GM19397 (cell line): ENCODE measurements around the gene NMB.
A peak's percentile ranks its signal among the peaks of the same experiment; 100 is the strongest.
"Not testable (repeated sequence)": the region's sequence is repeated elsewhere in the genome, so short reads cannot be mapped to it uniquely, and the experiment has no call there.

Experiments used
- ATAC-seq: cut with Tn5 transposase; IDR thresholded peaks from one replicate; pipeline ENCODE4 v1.9.1; 2021; ENCODE audit warnings: mild to moderate bottlenecking, moderate library complexity; ENCODE audit not compliant: unreplicated experiment

The NMB gene, protein sequence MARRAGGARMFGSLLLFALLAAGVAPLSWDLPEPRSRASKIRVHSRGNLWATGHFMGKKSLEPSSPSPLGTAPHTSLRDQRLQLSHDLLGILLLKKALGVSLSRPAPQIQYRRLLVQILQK

DNA sequence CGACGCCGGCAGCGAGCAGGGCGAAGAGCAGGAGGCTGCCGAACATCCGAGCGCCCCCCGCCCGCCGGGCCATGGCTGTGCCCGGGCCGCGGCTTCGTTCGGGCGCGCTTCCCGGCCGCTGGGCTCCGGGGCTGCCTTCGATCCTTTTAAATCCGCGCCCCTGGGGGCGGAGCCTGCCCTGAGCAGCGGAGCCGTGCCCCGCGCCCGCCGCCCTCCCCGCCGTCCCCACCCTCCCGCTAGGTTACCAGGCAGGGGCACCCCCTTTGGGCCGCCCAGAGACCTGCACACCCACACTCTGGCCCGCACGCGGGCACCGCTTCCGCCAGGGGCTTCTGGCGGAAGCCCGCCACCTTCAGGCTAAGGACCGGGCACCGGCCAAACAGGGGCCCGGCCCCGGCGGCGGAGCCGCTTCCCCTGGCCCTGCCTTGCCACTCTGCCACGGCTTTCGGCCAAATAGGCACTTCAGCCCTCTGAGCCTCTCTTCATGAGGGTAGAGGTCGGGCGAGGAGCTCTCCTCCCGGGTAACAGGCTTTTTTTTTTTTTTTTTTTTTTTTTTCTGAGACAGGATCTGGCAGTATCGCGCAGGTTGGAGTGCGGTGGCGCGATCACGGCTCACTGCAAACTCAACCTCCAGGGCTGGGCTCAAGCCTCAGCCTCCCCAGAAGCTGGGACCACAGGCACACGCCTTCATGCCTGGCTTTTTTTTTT is at the start of gene NMB:
NMB (minus strand) TSS at position 120 of the 708 bp plus-strand sequence; CDS start at position 73, 47 bp downstream.
- peak; percentile 63 for ATAC-seq

DNA sequence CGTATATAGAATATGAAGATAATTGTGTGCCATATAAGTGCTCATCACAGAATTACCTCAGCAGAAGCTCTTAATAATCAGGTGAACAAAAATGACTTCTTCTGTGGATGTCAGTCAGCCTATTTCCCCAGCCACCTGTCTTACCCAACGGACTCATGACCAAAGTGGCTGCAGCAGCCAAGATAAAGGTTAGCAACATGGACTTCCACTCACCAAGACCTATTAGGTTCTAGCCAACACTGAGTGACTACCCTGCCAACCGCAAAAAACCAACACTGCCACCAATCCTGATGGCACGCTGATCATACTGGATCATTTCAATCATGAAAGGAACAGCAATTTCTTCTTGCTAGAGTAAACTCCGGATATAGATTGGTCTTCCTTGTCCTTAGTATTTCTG is 45.8 kb upstream of the NMB start:
- no peak for ATAC-seq

DNA sequence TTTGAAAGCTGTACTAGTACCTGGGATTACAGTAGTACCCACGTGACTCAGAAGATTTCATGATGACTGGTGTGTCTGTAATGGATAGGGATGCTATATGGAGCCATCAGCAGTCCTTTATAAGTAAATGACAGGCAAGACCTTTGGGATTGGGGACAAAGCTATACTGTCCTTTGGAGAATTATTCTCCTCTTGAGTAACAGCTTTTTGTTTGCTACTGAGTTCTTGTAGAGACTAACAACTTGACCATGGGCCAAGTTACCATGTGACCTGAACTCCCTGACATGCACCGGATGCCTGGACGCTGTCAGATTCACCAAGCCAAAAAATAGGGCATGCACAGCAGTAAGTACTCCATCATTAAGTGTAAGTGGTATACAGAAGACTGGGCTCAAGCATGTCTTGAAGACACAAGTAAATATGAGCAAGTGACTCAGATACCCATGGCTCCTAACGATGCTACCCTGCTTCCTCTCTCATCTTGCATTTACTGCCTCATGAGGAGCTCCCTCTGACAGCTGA is 45.0 kb upstream of the NMB start:
- no peak for ATAC-seq

DNA sequence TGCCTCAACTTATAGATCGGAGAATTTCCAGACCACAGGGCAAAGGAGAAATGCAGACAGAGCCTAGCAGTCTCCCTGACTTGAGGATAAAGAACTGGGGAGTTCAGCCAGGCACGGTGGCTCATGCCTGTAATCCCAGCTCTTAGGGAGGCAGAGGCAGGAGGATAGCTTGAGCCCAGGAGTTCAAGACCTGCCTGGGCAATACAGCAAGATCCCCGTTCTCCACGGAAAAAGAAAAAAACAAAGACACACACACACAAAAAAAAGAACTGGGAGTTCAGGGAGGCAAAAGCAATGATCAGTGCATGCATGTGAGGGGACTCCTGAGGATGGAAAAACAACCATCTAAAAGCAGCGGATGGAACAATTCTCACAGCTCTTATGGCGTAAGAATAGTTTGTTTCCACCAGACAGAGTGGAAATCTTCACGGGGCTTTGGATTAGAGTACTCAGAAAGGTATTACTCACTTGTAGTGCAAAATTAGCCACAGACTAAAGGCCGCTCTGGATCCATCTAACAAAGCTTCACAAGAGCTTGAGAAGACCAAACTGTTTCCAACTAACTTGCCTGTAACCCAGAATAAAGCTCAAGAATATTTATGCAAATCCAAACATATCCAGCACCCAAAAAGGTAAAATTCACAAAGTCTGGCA is 41.7 kb upstream of the NMB start:
- ATAC-seq, result no peak

DNA sequence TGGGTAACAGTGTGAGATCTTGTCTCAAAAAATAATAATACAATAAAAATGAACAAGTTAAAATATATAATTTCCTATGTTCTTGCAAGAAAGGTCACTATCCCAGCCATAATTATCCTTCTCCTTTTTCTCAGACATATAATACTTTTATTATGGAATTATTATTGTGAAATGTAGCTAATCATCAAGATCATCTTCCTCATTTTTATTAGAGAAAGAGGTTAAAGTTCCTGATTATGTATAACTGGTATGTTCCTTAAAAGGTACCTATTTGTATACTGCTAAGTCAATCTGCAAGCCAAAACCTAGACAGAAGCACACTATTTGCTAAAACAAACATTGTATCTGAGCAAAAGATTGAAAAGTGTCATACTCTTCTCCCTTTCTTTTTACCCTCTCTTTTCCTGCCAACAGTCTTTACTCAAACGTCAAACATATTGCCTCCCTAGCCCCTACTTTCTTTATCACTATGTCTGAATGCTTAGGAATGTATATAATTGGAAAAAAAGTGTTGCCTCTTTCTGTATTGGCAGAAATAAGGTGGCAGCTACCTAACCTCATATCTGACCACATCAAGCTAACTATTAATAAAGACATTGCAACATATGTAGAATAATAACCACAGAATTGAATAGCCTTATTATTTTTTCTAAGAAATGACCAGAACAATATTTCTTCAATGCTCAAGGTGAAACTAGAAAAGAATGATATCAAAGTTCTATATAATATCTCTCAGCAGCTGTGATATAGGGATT is 39.4 kb upstream of the NMB start:
- ATAC-seq, result no peak

DNA sequence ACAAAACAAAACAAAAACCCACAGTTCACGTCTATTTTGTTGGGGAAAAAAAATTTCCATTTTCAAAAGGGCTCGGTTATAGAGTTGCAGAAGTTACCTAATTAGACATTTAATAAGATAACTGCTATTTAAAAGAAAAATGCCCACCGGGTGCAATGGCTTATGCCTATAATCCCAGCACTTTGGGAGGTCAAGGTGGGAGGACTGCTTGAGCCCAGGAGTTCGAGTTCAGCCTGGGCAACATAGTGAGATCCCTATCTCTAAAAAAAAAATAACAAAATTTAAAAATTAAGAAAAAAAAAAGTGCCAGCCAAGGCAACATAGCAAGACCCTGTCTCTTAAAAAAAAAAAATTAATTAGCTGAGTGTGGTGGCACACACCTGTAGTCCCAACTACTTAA is 38.8 kb upstream of the NMB start:
- ATAC-seq, result no peak

DNA sequence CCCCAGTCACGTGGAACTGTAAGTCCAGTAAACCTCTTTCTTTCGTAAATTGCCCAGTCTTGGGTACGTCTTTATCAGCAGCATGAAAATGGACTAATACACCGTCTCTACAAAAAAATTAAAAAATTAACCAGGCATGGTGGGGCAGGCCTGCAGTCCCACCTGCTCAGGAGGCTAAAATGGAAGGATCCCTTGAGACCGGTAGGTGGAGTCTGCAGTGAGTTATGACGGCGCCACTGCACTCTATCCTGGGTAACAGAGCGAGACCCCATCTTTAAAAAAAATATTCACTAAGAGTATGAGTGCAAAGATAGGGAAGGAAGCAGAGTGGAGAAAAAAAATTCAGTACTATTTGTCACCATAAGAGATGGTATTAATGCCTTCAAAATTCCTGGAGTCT is 32.3 kb upstream of the NMB start:
- ATAC-seq, result no peak

DNA sequence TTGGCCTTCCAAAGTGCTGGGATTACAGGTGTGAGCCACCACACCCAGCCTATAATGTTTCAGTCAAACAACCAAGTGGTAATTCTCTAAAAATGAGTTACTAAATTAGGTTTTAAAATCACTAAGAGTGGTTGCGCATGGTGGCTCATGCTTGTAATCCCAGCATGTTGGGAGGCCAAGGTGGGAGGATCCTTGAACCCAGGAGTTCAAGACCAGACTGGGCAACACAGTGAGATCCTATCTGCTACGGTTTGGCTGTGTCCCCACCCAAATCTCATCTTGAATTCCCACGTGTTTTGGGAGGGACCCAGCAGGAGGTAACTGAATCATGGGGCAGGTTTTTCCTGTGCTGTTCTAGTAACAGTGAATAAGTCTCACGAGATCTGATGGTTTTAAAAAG is 31.9 kb upstream of the NMB start:
- no peak for ATAC-seq

DNA sequence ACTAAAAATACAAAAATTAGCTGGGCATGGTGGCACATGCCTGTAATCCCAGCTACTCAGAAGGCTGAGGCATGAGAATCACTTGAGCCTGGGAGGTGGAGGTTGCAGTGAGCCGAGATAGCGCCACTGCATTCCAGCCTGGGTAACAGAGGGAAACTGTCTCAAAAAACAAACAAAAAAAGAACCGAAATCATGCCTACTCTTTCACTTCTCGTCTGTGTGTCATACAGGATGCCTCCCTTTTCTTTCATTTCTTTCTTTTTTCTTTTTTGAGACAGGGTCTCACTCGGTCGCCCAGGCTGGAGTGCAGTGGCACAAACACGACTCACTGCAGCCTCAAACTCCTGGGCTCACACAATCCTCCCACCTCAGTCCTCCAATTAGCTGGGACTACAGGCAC is 28.4 kb upstream of the NMB start:
- not testable (repeated sequence) for ATAC-seq

DNA sequence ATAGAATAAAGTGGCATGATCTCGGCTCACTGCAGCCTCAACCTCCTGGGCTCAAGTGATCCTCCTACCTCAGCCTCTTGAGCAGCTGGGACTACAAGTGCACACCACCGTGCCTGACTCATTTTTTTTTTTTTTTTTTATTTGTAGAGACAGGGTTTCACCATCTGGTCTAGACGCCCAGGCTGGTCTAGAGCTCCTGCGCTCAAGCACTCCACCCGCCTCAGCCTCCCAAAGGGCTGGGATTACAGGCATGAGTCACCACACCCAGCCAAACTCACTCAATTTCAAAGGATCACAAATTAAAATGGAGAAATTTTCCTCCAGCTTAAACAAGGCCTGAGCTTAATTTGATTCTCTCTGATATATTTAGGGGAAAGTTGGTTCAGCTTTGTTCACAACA is 27.3 kb upstream of the NMB start:
- no peak for ATAC-seq

DNA sequence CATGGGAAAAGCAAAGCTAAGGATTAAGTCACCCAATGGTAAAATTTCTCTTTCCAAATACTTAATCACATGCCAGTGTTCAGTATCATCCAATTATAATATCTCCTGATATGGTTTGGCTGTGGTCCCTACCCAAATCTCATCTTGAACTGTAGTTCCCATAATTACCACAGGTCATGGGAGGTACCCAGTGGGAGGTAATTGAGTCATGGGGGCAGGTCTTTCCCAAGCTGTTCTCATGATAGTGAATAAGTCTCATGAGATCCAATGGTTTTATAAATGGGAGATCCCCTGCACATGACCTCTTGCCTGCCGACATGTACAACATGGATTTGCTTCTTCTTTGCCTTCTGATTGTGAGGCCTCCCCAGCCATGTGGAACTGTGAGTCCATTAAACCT is 26.1 kb upstream of the NMB start:
- ATAC-seq, result no peak

DNA sequence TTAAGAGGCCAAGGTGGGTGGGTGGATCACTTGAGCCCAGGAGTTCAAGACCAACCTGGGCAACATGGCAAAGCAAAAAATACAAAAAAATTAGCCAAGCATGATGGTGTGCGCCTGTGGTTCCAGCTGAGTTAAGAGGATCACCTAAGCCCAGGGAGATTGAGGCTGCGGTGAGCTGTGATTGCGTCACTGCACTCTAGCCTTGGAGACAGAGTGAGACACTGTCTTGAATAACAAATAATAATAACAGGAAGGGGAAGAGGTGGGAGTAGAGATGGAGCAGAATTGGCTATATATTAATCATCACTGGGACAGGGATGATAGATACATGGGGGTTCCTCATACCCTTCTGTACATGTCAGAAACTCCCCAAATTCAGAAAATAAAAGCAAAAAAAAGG is 23.8 kb upstream of the NMB start:
- no peak for ATAC-seq

DNA sequence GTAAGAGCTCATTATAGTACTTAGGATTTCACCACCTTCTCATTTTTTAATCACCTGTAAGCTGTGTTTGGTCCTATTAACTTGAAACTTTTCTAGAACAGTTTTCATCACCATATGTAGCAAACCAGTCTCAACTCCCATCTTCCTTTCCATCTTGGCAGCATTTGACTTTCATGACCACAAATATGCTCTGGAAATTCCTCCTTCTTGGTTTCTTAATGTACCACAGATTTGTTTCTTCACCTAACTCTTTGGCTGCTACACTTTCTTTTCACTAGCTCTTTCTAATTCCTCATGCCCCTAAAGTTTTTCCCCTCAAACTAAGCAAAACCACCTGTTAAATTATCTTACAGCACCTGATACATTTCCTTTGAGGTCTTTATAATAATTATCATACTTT is 13.2 kb upstream of the NMB start:
- ATAC-seq, result no peak

DNA sequence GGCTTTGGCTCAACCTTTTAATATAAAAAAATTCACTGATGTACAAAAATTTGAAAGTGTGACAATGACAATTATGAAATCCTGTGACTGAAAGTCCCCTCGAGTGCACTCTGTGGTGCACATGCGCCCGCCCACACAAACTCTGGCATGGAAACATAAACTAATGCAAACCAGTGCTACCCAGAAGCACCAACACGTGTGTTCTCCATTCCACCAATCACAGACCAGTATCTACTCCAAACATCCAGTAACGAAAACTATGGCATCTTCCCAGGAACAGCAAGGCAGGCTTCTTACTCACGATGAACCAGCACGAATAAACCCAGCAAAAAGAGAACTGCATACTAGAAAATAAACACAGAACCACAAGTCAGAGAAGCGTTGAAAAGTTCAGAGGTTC is 11.7 kb upstream of the NMB start:
- no peak for ATAC-seq

DNA sequence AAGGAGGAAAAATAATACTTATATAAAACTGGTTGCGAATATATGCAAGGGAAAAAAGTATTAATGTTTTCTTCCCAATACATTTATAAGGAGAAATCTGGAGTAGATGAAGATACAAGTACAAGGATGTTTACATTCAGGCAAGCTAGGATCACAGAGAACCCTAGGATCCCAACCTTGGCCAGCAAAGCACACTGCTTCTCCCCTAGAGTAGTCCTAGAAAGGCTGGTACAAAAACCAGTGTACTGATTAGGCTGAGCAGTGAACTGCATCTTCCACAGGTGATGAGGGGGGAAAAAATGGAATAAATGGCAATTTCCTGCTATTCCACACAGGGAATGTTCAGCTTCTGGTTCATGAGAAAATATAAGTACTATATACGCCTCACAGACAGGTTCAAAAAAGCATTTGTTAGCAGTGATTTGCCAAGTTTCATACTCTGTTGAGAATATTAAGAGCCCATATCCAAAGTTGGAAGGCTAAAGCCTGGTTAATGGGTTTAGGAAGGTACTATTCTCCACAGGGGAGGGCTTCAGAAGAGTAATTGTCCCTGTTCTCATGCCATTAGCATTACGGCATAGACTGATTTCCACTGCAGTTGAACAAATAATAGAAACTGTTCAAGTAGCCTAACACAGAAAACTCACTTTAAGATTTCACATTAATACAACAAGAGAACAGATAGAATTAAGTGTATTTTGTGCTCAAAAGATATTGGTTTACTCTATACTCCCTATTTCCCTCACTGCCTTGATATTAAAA is 10.4 kb upstream of the NMB start:
- ATAC-seq, result no peak

DNA sequence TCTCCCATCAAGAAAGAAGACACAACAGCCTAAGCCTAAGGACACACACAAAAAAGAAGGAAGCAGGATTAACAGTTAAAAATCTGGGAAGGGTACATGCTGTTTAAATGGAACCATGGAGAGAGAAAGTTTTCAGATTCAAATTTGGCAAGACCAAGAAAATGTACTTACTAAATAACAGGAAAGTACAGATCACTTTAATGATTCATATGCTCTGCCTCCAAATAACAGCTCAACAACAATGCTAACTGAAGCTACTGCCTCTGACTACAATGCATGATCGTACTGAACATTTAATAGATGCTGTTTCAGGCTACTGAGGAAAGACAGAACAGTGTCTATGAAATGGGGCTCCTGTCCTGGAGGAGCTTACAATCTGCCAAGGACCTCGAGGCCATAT is 8.4 kb upstream of the NMB start:
- ATAC-seq, result no peak

DNA sequence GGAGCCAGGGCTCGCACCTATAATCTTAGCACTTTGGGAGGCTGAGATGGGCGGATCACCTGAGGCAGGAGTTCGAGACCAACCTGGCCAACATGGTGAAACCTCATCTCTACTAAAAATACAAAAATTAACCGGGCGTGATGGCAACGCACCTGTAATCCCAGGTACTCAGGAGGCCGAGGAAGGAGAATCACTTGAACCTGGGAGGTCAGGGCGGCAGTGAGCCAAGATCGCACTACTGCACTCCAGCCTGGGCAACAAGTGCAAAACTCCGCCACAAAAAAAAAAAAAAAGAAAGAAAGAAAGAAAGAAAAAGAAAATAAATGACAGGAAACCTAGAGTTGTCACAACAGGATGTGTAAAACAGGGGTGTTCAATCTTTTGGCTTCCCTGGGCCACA is 3.0 kb upstream of the NMB start:
- ATAC-seq, result no peak

DNA sequence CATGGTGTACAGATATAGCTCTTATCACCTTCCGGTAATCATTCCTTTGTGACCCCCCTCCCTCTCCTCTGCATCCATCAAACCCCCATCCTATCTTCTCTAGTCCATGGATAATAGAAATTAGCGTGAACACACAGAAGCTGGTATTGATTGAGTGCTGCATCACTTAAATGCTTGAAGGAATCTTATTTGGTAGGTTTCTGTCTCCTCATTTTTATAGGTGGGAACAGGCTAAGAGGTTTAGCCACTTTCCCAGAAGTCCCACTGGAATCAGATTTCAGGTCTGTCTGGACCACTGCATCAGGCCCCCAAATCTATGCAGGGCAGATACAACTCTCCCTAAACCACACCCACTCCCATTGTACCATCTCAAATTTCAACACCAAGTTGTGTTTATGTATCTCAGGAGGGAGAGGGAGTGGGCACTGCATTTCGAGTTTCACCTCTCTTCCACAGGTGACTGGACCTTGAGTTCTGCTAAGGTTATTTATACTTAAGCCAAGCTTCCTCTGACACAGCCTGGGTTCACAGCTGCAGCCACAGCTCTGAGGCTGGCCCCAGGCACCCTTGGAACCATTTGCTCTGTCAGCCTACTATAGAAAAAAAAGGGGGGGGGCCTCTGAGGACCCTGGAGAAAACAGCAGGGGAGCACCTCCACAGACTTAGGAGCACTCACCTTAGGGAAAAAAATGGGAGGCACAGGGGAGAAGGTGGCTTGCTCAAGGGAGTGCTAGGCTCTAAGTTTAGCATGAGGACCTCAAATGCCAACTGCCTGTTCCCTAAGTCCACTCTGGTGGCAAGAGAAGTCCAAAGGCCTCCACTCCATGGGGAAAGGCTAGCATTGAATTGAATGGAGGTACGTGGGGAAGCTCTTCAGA is 2.1 kb upstream of the NMB start:
- ATAC-seq, result no peak

DNA sequence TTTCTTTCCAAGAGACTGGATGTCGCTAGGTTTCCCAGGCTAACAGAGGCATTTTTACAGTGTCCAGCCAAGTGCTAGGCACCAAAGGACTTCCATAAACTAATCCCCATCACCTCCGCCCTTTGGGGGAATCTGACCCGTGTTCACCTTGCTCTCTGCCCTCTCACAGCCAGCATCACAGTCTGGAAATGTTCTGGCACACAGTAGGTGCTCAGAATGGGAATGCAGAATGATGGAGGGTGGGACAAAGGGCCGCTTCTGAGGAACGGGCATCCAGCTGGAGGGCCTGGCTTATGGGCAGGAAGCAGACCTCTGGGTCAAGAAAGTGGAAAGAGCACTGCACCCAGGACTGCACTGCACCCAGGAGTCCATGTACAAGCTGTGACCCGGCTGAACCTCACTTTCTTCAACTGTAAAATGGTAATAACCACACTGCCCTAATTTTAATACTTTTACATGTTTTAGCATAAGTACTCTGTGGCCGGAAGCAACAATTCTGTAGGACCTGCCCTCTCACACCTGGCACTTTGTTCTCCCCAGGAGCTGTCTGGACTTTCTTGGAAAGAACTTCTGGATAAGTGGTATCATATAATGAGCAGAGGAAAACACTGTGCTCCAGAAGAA is 901 bp upstream of the NMB start:
- no peak for ATAC-seq

DNA sequence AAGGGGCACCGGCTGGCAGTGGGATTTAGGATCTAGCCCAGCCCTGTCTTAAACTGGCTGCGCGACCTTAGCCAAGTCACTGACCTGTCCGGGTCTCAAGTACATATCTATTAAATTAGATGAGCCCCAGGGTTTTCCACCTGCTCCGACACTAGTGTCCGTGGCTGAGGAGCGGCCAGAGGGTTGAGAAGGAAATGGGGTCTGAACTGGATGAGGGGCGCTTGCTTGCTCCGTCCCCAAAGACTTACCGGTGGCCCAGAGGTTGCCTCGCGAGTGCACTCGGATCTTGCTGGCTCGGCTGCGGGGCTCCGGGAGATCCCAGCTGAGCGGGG is 285 bp downstream of the NMB start:
- ATAC-seq, result no peak
